NCI-H1930 (cell line): ENCODE results near the gene HDGFL3.
"Not testable (repeated sequence)": the region's sequence is repeated elsewhere in the genome, so short reads cannot be mapped to it uniquely, and the experiment has no call there.

Source experiments
- DNase-seq, 2 experiments: peaks; one replicate each; lab custom pipeline; 2025; lab: John Stamatoyannopoulos, UW

The HDGFL3 gene

DNA sequence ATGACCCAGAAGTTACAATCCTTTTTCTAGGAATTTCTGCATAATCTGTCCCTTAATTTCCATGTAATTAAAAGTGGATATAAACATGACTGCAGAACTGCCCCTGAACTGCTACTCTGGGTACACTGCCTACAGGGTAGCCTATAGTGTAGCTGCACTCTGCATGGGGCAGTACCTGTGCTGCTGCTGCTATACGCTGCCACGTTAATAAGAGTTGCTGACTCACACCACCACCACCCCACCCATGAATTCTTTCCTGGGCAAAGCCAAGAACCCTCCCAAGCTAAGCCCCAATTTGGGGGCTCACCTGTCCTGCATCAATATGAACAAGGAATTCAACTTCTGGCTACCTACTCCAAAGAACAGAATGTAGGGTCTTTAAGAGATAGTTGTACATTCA, 13.9 kb downstream of the HDGFL3 start:
- DNase-seq = no peak

GRCh38 chr15:83192742-83193141, 14.9 kb downstream of the HDGFL3 start:
- DNase-seq = no peak

DNA sequence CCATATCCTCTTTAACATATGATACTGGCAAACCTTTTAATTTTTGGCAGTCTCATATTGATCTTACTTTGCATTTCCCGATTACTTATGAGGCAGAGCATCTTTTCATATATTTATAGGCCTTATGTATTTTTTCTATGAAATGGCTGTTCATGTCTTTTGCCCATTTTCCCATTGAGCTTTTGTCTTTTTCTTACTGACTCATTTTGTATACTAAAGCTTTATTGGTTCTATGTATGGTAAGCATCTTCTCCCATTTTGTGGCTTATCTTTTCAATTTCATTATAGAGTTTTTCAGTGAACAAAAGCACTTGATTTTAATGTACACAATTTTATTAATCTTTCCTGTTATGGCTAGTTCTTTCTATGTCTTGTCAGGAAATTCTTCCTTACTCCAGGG, 17.2 kb downstream of the HDGFL3 start:
- DNase-seq = no peak

DNA sequence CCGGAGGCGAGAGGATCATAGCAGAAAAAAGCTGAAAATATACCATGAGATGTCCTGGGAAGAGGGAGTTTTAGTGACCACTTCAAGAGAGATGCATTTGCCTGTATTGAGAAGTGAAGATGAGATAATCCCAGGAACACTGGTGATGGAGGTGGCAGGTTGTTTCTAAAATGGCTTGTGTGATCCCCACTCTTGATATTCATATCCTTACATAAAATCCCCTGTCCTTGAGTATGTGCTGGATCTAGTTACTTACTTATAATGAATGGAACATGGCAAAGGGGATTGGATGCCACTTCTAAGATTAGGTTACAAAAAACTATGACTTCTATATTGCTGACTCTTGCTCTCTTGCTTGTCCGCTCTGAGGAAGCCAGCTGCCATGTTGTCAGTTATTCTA, 22.1 kb downstream of the HDGFL3 start:
- no peak for DNase-seq

DNA sequence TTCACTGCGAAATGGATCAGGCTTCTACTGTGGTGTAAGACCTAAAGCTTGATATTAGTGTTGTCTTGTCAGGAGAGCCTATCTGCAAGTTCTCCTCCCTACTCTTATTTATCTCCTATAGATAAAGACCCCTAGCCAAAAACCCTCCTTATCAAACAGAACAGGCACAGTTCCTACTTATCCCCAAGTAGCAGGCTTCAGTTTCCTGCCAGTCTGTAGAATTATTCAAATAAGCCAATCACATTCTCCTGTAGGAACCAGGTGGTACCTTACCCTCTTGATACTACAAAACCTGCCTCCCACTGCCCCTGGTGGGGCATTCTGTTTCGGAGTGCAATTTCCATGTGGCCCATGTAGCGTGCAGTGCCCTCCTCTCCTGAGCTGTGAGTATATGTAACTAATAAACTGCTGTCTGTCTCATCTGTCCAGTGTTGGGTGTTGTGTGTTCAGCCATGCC, 28.7 kb downstream of the HDGFL3 start:
- DNase-seq = no peak

- DNase-seq = no peak
These were observed 29.2 kb downstream of the HDGFL3 start for GRCh38 chr15:83178390-83178789.

- no peak for DNase-seq
These were observed 32.7 kb downstream of the HDGFL3 start for GRCh38 chr15:83174891-83175290.

DNA sequence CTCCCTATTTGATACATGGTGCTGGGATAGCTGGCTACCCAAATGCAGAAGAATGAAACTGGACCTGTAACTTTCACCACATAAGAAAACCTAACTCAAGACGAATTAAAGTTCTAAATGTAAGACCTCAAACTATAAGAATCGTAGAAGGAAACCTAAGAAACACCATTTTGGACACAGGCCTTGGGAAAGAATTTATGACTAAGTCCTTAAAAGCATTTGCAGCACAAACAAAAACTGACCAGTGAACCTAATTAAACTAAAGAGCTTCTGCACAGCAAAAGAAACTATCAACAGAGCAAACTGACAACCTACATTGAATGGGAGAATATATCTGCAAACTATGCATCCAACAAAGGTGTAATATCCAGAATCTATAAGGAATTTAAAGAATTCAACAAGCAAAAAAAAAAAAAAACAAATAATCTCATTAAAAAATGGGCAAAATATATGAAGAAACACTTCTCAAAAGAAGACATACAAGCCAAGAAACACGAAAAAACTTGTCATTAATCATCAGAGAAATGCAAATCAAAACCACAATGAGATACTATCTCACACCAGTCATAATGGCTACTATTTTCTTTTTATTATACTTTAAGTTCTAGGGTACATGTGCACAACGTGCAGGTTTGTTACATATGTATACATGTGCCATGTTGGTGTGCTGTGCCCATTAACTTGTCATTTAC, 37.0 kb downstream of the HDGFL3 start:
- DNase-seq = no peak

DNA sequence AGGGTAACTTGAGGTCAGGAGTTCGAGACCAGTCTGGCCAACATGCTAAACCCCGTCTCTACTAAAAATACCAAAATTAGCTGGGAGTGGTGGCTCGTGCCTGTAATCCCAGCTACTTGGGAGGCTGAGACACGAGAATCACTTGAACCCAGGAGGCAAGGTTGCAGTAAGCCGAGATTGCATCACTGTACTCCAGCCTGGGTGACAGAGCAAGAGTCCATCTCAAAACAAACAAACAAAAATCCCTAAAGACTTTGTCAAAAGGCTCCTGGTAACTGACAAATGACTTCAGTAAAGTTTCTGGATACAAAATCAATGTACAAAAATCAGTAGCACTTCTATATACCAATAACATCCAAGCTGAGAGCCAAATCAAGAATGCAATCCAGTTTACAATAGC, 38.0 kb downstream of the HDGFL3 start:
- not testable (repeated sequence) for DNase-seq

- no peak for DNase-seq
These were observed 40.8 kb downstream of the HDGFL3 start for GRCh38 chr15:83166830-83167229.

DNA sequence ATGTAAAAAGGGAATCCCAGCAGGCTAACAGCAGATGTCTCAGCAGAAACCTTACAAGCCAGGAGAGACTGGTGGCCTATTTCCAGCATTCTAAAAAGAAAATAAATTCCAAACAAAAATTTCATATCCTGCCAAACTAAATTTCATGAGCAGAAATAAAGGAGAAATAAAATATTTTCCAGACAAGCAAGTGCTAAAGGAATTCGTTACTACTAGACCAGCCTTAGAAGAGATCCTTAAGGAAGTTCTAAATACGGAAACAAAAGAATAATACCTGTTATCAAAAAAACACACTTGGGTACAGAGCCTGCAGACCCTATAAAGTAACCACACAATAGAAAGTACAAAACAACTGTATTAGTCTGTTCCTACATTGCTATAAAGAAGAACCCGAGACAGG, 41.4 kb downstream of the HDGFL3 start:
- no peak for DNase-seq

DNA sequence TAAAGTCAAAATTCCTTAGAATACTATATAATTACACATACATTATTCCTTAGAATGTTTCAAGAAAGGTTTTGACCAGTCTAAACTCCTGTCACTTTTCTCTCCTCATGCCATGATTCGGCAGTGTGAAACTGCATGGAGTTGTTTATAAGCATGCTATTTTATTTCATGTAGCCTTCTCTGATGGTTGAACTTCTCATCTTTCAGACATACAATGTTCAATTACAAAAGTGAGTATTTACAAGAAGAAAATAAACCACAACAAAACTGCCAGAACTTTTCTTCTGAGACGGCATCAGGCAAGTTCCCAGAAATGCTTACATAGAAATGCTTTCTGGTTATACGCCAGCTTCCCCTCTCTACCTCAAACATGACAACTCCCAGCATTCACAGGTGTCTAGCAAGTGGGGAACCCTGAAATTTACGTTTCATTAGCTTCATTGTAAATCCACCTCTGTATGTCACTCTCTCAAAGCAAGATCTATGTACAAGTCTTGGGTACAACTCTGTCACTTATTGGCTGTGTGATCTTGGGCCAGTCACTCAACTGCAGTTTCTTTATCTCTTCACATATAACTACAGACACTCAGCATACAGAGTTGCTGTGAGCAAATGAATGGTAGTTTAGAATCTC, 42.7 kb downstream of the HDGFL3 start:
- DNase-seq = no peak

- no peak for DNase-seq
These were observed 43.4 kb downstream of the HDGFL3 start for GRCh38 chr15:83164111-83164770.

GRCh38 chr15:83163032-83163431, 44.6 kb downstream of the HDGFL3 start:
- DNase-seq = no peak

DNA sequence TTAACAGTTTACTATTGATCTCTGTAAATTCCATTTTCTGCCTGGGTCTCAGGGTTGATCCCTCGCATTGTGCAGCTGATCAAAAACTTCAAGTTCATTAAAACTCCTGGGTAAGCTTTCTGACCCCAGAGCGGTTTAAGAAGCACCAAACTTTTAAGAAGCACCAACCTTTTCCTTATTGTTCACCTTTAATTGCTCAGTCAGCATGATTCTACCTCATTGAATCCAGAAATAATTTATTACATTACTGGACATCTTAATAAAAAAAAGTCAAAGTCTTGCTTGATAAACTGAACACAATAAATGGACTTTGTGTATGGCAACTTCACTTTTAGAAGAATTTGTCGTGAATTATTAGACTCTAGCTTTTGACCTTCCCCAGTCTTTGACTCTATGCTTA, 46.9 kb downstream of the HDGFL3 start:
- no peak for DNase-seq

- no peak for DNase-seq
These were observed 49.2 kb downstream of the HDGFL3 start for GRCh38 chr15:83158393-83158792.

DNA sequence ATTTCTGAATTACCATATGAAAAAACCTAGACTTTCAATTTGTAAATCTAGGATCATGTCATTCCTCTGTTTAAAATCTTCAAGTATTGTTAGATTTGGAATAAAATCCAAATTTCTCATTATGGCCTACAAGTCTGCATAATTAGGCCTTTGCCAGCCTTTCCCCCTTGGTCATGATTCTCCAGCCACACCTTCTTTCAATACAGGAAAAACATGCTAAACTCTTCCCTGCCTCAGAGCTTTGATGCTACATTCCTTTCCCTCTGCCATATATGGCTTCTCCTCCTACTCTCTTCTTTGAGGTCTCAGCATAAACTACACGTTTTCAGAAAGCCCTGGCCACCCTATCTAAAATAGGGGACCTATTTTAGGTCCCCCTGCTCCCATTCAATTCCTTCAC, 51.7 kb downstream of the HDGFL3 start:
- no peak for DNase-seq

- DNase-seq = no peak
These were observed 54.3 kb downstream of the HDGFL3 start for GRCh38 chr15:83153288-83153687.

- DNase-seq = no peak
These were observed 62.9 kb downstream of the HDGFL3 start for GRCh38 chr15:83144771-83145170.

- not testable (repeated sequence) for DNase-seq
These were observed 65.5 kb downstream of the HDGFL3 start for GRCh38 chr15:83142151-83142550.

GRCh38 chr15:83132861-83133523, 74.6 kb downstream of the HDGFL3 start:
- DNase-seq = no peak

GRCh38 chr15:83129791-83130190, 77.8 kb downstream of the HDGFL3 start:
- no peak for DNase-seq
